HCT116 (cell line): ENCODE data around the gene MRPL11.

Source experiments
- CEBPB ChIP-seq: IDR thresholded peaks from 2 replicates; pipeline ENCODE4 v1.6.1; 2012; ENCODE audit warnings: low read depth
- CTCF ChIP-seq, 3 experiments: fragments of 200-600 bp in 1 of 3; sonication (generic) in 1 of 3; IDR thresholded peaks in 2 of 3; conservative IDR thresholded peaks in 1 of 3; 2 replicates each; pipeline ENCODE4 v1.5.1; 2012 to 2017; ENCODE audit warnings: low read depth in 2 of 3, low read length in 2 of 3, antibody characterized with exemption in 1 of 3, borderline replicate concordance in 1 of 3, control low read depth in 1 of 3, mild to moderate bottlenecking in 1 of 3, mixed read lengths in 1 of 3, mixed run types in 1 of 3, moderate library complexity in 1 of 3; ENCODE audit not compliant: insufficient read depth in 1 of 3
- EZH2 ChIP-seq: fragments of 200-600 bp; sonication (generic); IDR thresholded peaks from 2 replicates; pipeline ENCODE4 v1.6.1; 2017; ENCODE audit warnings: antibody characterized with exemption, mixed run types
- EZH2phosphoT487 ChIP-seq: fragments of 200-600 bp; IDR thresholded peaks from 2 replicates; pipeline ENCODE4 v1.6.1; 2018; ENCODE audit warnings: antibody characterized with exemption, borderline replicate concordance
- POLR2A ChIP-seq: IDR thresholded peaks from 2 replicates; pipeline ENCODE4 v1.7.0; 2011; ENCODE audit warnings: borderline replicate concordance; ENCODE audit not compliant: insufficient read depth, insufficient read length; ENCODE audit errors: extremely low read depth
- POLR2AphosphoS5 ChIP-seq: IDR thresholded peaks from 2 replicates; pipeline ENCODE4 v1.6.1; 2011; ENCODE audit warnings: mild to moderate bottlenecking, low read depth, low read length, moderate library complexity
- SP1 ChIP-seq: IDR thresholded peaks from 2 replicates; pipeline ENCODE4 v1.6.1; 2012; ENCODE audit warnings: low read depth

GRCh38 chr11:66457826-66458225, 19.2 kb upstream of the MRPL11 start:
- TF ChIP-seq CTCF (IDR thresholded peaks at IDR 0.05 in 2 of 3, conservative IDR thresholded peaks at IDR 0.05 in 1 of 3; ENCODE audit: borderline replicate concordance in 1 of 3, insufficient read depth in 1 of 3, low read depth in 2 of 3, low read length in 2 of 3) (no peak), EZH2phosphoT487 (no peak), POLR2AphosphoS5 (no peak), CEBPB (no peak), EZH2 (no peak), SP1 (no peak), POLR2A (no peak)
